Heart left ventricle (tissue), 16 donors: Measurements from ENCODE around the gene RMP24.
A peak's percentile ranks its signal among the peaks of the same experiment; 100 is the strongest.

Experiments used
- ATAC-seq, 4 donors: fragments of 200-7000 bp; cut with Tn5 transposase; one replicate each; pipeline ENCODE4 v1.9.1; 2020 to 2022; ENCODE audit warnings: moderate library complexity in 4 of 4, mild to moderate bottlenecking in 3 of 4, moderate number of reproducible peaks in 1 of 4
- DNase-seq, 5 donors: peaks; one replicate each; pipeline ENCODE4 v3.0.0-alpha.2; 2020
- H3K27ac ChIP-seq, 12 donors: fragments of 200-600 bp; sonication (generic) in 4 of 12; one replicate each; pipeline versions ENCODE4 v1.5.0 to v1.8.0; 2016 to 2022; ENCODE audit warnings: mild to moderate bottlenecking in 2 of 12
- H3K27me3 ChIP-seq, 9 donors: fragments of 200-600 bp; sonication (generic) in 2 of 9; one replicate each; pipeline versions ENCODE4 v1.5.1 to v1.8.0; 2016 to 2022; ENCODE audit warnings: mild to moderate bottlenecking in 3 of 9
- H3K36me3 ChIP-seq, 9 donors: fragments of 200-600 bp; sonication (generic) in 2 of 9; one replicate each; pipeline versions ENCODE4 v1.5.0 to v1.8.0; 2018 to 2022; ENCODE audit warnings: mild to moderate bottlenecking in 2 of 9
- H3K4me1 ChIP-seq, 12 donors: fragments of 200-600 bp; sonication (generic) in 4 of 12; one replicate each; pipeline versions ENCODE4 v1.5.0 to v1.8.0; 2016 to 2022; ENCODE audit warnings: mild to moderate bottlenecking in 3 of 12
- H3K4me3 ChIP-seq, 12 donors: fragments of 200-600 bp; sonication (generic) in 4 of 12; one replicate each; pipeline versions ENCODE4 v1.5.0 to v1.8.0; 2017 to 2022; ENCODE audit warnings: mild to moderate bottlenecking in 9 of 12, moderate library complexity in 4 of 12
- H3K9me3 ChIP-seq, 12 donors: fragments of 200-600 bp; sonication (generic) in 4 of 12; one replicate each; pipeline versions ENCODE4 v1.5.0 to v1.8.0; 2016 to 2022; ENCODE audit warnings: mild to moderate bottlenecking in 1 of 12
- POLR2A ChIP-seq, 2 donors: fragments of 450-650 bp; IDR thresholded peaks; one replicate each; pipeline ENCODE4 v1.6.1; 2017; ENCODE audit warnings: antibody characterized with exemption in 2 of 2, mild to moderate bottlenecking in 2 of 2, moderate library complexity in 2 of 2
- WGBS, 4 donors: extraction: QIAGEN DNeasy Blood & Tissue Kit in 2 of 4; methylation state at CpG; one replicate each; pipeline versions ENCODE4 v1.1.5 to v1.1.7; 2013 to 2018; 5-methylcytosine and 5-hydroxymethylcytosine counted together
- intact Hi-C, 10 donors: fragments of 100-400 bp; cut with DNase I; formaldehyde crosslinking; loops; one replicate each; pipeline versions ENCODE4 v1.11.1 to v1.14.2; 2022
- TF ChIP-seq, protein P1 (sequence below), 12 donors: fragments of 200-600 bp; sonication (generic) in 4 of 12; IDR thresholded peaks; one replicate each; pipeline versions ENCODE4 v1.5.0 to v1.8.0; 2018 to 2022; ENCODE audit warnings: antibody characterized with exemption in 12 of 12, mild to moderate bottlenecking in 5 of 12
- donor health status: ischemic (EF 13 %, LVEDD 7.1; RV severe dilation, severe dysfunction).
- donor health status: healthy with polysubstance abuse.
- donor health status: DM: no; HTN: yes; CAD: no.
- donor health status: DM: no; HTN: no; CAD: no.
- donor health status: ischemic (EF 25% LVEDD 6.9; RV normal size, moderate dysfunction).
- donor health status: ischemic (EF 25% LVEDD 5.7; RV mildly dilated, moderate dysfunction).
- donor health status: healthy.
- donor health status: DM: yes; HTN: yes; CAD: no.
- donor health status: ischemic (EF 35%, LVEDD 5.7; RV mildly dilated, moderate dysfunction).
- donor health status: nonischemic (EF 11% LVEDD 7.7; RV severe dilation, severe dysfunction).
- donor health status: DM: yes; HTN: yes; CAD: no.
- donor health status: PGD.
- donor health status: ischemic (EF 29% LVEDD 5.4; RV normal size, mild dysfunction).
- donor health status: nonischemic (EF 23%, LVEDD 6.1; RV moderate dilation, normal function).

Gene RMP24

DNA sequence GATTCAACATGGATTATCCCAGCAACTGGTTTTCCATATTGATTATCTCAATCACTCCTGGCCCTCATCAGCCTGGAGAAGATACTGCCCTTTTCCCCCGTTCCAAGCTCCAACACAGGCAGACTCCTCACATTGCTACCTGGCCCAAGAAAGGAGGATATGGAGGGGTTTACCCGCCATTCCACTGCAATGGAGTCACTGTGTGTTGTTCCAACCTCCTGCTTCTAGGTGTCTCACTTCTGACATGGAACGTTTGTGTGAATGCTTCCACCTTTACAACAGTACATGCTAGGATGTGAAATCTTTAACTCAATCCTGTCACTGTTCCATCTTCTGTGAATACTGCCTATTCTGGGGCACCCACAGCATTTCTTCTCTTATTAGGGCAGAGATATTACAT lies 36.7 kb downstream of the RMP24 start:
- DNase-seq (no peak), ATAC-seq (no peak)
- Histone ChIP-seq H3K36me3 (no peaks in the 10 kb centered on the region), H3K27me3 (no peaks in the 10 kb centered on the region), H3K4me3 (no peak overlapping the region), H3K4me1 (no peaks in the 10 kb centered on the region), H3K9me3 (no peaks in the 10 kb centered on the region), H3K27ac (no peak overlapping the region)
- 79 to 84% (median 80%) methylated on average over 3 of the region's 3 CpGs for WGBS, 4 donors
- no peak for TF ChIP-seq POLR2A (IDR thresholded peaks at IDR 0.05)
- TF ChIP-seq, protein P1, sequence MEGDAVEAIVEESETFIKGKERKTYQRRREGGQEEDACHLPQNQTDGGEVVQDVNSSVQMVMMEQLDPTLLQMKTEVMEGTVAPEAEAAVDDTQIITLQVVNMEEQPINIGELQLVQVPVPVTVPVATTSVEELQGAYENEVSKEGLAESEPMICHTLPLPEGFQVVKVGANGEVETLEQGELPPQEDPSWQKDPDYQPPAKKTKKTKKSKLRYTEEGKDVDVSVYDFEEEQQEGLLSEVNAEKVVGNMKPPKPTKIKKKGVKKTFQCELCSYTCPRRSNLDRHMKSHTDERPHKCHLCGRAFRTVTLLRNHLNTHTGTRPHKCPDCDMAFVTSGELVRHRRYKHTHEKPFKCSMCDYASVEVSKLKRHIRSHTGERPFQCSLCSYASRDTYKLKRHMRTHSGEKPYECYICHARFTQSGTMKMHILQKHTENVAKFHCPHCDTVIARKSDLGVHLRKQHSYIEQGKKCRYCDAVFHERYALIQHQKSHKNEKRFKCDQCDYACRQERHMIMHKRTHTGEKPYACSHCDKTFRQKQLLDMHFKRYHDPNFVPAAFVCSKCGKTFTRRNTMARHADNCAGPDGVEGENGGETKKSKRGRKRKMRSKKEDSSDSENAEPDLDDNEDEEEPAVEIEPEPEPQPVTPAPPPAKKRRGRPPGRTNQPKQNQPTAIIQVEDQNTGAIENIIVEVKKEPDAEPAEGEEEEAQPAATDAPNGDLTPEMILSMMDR (IDR thresholded peaks at IDR 0.05): no peak
- intact Hi-C loops: no loop called here

DNA sequence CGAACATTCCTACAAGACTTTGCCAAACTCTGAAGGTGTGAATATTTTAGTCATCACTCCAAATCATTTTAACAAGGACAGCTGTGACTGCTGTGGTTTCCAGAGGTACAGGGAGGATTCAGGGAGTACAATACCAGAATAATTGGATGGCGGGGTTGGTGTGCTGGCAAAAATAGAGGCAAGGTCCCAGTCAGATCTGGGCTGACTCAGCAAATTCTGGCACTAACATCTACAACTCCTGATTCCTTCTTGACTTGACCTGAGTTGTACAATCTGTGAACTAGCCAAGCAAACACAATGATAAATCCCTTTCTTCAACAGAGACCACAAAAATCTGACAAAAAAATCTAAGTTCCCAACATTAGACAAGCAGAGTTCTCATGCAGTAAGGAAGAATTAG lies 40.4 kb downstream of the RMP24 start:
- 93 to 98% (median 95%) methylated on average over 2 of the region's 2 CpGs for WGBS, 4 donors
- ATAC-seq (no peak), DNase-seq (no peak)
- Histone ChIP-seq H3K9me3 (no peaks in the 10 kb centered on the region), H3K36me3 (no peaks in the 10 kb centered on the region), H3K4me3 (no peak overlapping the region), H3K4me1 (peaks cover 0 to 6% (median 0%) of the 10 kb centered on the region in 12 donors), H3K27ac (no peak overlapping the region), H3K27me3 (no peaks in the 10 kb centered on the region)
- intact Hi-C loops: loop anchor here in 2 of 10 donors (10.0 kb wide), 1 partner anchor 82 kb away; no protein-coding TSS in a partner anchor
- no peak for TF ChIP-seq POLR2A (IDR thresholded peaks at IDR 0.05)
- TF ChIP-seq, protein P1 (IDR thresholded peaks at IDR 0.05): no peak

DNA sequence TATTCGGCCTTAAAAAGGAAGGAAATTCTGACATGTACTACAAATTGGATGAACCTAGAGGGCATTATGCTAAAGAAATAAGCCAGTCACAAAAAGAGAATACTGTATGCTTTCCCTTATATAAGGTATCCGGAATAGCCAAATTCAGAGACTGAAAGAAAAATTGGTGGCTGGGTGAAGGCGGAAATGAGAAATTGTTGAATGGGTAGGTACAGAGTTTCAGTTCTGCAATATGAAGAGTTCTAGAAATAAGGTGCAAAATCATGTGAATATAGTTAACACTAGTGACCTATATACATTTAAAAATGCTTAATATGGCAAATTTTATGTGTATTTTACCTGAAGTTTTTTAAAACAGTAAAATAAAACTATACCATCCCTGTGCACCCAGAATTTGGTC lies 43.1 kb downstream of the RMP24 start:
- TF ChIP-seq, protein P1 (IDR thresholded peaks at IDR 0.05): no peak
- no peak for TF ChIP-seq POLR2A (IDR thresholded peaks at IDR 0.05)
- H3K9me3 ChIP-seq: no peaks in the 10 kb centered on the region
- WGBS, 4 donors: 91 to 95% (median 93%) methylated on average over 3 of the region's 3 CpGs
- no peak overlapping the region for H3K4me3 ChIP-seq
- ATAC-seq (no peak), DNase-seq (no peak)
- intact Hi-C loops: loop anchor here in 7 of 10 donors (2.0 to 10.0 kb wide), 4 partner anchors 79 to 272 kb away; partner anchors contain the start of genes ELP2 (in 1 of the 7) and SLC39A6 (in 1 of the 7)
- H3K27ac ChIP-seq: no peak overlapping the region
- no peaks in the 10 kb centered on the region for H3K36me3 ChIP-seq
- no peaks in the 10 kb centered on the region for H3K27me3 ChIP-seq
- peaks cover 0 to 8% (median 0%) of the 10 kb centered on the region in 12 donors for H3K4me1 ChIP-seq

DNA sequence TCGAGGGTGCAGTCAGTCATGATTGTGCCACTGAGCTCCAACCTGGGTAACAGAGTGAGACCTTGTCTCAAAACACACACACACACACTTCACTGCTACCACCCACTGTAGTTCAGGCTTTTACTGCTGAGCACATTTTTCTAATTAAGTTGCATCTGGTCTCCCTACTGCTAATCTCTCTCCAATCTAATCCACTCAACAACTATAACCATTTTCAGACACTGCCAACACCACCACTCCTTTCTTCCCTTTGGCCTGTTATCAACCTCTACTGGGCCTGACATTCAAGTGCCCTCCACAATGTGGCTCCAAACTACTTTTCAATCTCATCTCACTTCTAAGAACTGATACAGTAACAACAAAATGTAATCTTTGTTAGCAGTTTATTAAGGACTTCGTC lies 44.8 kb downstream of the RMP24 start:
- DNase-seq (no peak), ATAC-seq (peak in 2 of 4 donors; percentile 18 to 29)
- peaks cover 0 to 8% (median 0%) of the 10 kb centered on the region in 12 donors for H3K4me1 ChIP-seq
- H3K9me3 ChIP-seq: no peaks in the 10 kb centered on the region
- no peak overlapping the region for H3K27ac ChIP-seq
- TF ChIP-seq POLR2A (IDR thresholded peaks at IDR 0.05): no peak
- TF ChIP-seq, protein P1 (IDR thresholded peaks at IDR 0.05): no peak
- WGBS, 4 donors: 73 to 78% (median 76%) methylated on average over 2 of the region's 2 CpGs
- H3K27me3 ChIP-seq: no peaks in the 10 kb centered on the region
- no peak overlapping the region for H3K4me3 ChIP-seq
- intact Hi-C loops: loop anchor here in 9 of 10 donors (1.0 to 10.0 kb wide), 5 partner anchors 78 to 270 kb away; partner anchors contain the start of genes ELP2 (in 1 of the 9) and SLC39A6 (in 1 of the 9)
- no peaks in the 10 kb centered on the region for H3K36me3 ChIP-seq
